GM12865 (cell line): Measurements from ENCODE around the gene CACNA1H.

Source experiments
- DNase-seq: peaks from one replicate; pipeline ENCODE4 v3.0.0; 2010; ENCODE audit warnings: low read depth
- H3K4me3 ChIP-seq: 2 replicates; pipeline ENCODE4 v1.5.1; 2011; ENCODE audit warnings: mild to moderate bottlenecking, low read depth, low read length, control low read depth
- TF ChIP-seq, protein P1 (sequence below): IDR thresholded peaks from 2 replicates; pipeline ENCODE4 v1.5.1; 2011; ENCODE audit warnings: low read length, control low read depth, low read depth, inconsistent platforms; ENCODE audit not compliant: insufficient read depth; ENCODE audit errors: missing control alignments

CACNA1H gene

DNA sequence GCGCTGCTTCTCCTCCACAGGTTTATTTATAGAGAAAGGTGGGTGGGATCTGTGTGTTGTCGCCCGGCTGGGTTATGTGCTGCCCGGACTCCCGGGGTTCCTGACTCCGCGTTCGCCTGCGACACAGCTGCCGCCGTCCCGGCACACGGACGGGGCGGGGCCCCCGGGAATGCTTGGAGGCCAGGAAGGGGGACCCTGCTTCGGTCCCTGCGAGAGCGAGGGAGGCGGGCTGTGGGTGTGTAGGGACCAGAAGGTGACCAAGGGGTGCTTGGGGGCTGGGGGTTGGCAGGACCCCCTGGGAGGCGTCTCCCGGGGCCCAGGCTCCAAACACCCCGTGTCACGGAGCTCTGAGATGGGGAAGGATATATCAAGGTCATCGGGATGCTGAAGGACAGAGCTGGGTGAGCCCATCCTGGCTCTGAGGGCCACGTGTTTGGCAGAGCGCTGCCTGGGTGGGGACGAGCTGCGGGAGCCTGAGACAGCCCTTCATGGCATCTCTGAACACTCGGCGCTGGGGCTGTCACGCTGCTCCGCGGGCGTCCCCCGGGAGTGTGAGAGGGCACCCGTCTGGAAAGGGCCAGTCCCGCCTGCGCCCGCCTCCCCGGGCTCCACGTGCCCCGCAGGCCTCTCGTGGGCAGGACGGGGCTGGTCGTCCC, 4.2 kb downstream of the CACNA1H start:
- TF ChIP-seq, protein P1, sequence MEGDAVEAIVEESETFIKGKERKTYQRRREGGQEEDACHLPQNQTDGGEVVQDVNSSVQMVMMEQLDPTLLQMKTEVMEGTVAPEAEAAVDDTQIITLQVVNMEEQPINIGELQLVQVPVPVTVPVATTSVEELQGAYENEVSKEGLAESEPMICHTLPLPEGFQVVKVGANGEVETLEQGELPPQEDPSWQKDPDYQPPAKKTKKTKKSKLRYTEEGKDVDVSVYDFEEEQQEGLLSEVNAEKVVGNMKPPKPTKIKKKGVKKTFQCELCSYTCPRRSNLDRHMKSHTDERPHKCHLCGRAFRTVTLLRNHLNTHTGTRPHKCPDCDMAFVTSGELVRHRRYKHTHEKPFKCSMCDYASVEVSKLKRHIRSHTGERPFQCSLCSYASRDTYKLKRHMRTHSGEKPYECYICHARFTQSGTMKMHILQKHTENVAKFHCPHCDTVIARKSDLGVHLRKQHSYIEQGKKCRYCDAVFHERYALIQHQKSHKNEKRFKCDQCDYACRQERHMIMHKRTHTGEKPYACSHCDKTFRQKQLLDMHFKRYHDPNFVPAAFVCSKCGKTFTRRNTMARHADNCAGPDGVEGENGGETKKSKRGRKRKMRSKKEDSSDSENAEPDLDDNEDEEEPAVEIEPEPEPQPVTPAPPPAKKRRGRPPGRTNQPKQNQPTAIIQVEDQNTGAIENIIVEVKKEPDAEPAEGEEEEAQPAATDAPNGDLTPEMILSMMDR: no peak
- H3K4me3 ChIP-seq: no peak overlapping the region
- DNase-seq: no peak

DNA sequence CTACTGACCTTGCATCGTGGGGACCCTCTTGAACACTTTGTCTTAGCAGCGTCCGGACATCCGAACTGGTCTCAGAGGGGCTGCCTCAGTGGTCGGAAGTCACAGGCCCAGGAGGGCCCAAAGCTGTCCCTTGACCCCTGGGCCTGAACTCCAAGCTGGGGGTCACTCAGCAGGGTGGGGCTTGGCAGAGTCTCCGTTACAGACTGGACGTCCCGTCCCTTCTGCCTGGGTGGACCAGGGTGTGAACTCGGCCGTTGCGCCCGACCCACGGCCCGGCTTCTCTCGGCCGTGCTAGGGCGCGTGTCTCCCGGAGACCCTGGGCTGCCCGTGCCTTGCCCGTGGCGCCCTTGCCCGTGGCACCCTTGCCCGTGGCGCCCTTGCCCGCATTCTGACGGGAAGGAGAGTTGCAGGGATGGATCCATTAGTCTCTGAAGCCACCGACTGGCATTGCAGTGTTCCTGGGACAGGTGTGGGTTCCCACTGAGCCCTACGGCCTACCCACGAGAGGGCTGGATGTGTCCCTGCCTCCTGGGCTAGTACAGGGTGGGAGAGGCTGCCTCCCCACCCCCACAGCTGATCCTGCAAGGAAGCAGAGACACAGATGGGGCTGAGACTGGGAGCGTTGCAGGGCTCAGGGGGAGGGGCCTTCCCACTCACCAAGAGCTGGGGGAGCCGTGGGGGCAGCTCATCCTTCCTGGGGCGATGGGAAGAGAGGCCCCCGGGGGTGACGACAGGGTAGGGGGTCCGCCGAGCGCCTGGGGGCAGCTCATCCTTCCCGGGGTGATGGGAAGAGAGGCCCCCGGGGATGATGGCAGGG, 4.9 kb downstream of the CACNA1H start:
- H3K4me3 ChIP-seq: no peak overlapping the region
- TF ChIP-seq, protein P1: no peak
- no peak for DNase-seq

DNA sequence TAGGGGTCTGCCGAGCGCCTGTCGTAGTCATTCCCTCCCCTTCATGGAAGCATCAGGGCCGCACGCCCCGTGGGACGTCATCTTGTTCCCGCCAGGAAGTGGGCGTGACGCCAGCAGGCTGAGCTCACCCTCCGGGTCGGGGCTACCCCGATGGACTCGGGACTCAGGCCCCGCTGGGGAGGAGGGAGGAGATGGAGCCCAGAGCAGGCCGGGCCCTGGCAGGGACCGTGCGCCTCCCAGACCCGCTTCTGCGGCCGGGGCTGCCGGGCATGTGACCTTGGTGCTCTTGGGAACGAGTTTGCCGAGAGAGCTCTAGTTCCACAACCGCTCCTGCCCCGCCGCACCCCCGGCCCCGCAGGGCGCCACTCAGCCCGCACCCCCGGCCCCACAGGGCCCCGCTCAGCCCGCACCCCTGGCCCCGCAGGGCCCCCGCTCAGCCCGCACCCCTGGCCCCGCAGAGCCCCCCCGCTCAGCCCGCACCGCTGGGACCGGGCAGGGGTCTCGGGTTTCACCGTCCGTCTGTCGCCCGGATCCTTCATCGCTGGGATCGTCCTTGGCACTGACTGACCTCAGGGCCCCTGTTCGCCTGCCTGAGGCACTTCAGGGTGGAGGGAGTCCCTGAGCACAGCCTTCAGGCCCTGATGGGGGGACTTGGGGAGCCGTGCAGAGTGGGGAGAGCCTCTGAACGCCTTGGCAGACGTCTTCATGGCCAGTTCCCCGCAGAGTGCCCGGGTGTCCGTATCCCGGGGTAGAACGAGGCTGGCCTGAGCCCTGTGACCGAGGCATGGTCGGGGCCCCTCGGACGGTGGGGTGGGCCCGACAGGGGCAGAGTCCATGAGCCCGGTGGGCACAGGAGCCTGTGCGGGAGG, 5.8 kb downstream of the CACNA1H start:
- DNase-seq: no peak
- TF ChIP-seq, protein P1: no peak
- H3K4me3 ChIP-seq: no peak overlapping the region

- no peak overlapping the region for H3K4me3 ChIP-seq
Measured at GRCh38 chr16:1159325-1159972, 6.5 kb downstream of the CACNA1H start.

DNA sequence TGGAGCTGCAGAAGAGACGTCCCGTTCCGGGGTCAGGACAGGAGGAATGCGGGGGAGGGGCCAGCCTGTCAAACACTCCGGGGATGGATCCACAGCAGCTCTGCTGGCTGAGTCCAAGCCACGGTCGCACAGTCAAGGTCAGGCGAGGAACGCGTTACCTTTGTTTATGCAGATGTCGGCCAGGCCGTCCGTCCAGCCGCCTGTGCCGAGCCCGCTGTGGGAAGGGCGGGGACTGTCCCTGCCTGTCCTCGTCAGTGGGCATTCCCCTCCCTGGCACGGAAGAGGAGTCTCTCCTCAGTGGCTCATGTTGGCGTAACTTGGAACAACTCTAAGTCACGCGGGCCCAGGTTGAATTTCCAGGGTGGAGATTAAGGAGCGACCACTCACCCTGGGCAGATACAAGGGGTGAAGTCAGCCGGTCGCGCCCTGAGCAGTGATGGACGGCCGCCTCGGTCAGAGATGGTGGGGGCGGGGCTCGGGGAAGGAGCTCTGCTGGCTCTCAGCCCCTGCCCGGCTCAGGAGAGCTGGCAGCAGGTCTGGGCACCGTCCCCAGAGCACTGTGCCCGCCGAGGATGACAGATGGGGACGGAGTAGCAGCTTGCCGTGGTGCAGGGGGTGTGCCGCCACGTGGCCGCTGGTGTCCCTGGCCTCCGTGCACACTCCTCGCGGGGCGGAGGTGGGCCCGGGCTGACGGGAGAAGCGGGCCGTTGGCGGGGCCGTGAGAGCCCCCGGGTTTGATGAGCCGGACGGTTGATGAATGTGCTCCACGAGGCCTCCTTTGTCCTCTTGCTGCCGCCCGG, 7.3 kb downstream of the CACNA1H start:
- H3K4me3 ChIP-seq: no peak overlapping the region
- no peak for DNase-seq
- TF ChIP-seq, protein P1: no peak

More at GRCh38 chr16:1159325-1159972, 6.5 kb downstream of the CACNA1H start:
- DNase-seq: no peak
- TF ChIP-seq, protein P1: no peak
